GM10266 (cell line): ENCODE results near the gene ANTKMT.

ENCODE experiments used
- DNase-seq: peaks from one replicate; pipeline ENCODE4 v3.0.0; 2012; ENCODE audit errors: extremely low spot score
- TF ChIP-seq, protein P1 (sequence below): IDR thresholded peaks from 2 replicates; pipeline ENCODE4 v1.5.1; 2012; ENCODE audit warnings: mild to moderate bottlenecking, low read depth; ENCODE audit not compliant: control insufficient read depth, insufficient read depth; ENCODE audit errors: missing control alignments

The ANTKMT gene

DNA sequence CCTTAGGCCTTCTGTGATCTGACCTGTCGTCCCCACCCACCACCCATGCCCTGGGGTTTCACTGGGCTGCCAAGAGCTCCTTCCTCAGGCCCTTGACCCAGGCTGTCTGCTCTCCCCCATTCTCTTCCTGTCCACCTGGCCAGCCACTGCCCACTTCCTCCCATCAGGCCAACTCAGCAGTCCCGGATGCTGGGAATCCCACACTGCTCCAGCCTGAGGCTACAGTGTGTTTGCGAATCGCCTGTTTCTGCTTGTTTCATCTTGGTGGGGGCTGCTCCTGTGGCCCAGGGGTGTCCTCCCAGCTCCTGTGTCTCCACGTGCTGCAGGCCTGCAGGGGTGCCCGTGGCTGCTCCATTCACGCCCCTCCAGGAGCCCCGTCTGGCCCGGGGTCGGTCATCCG, 6.9 kb upstream of the ANTKMT start:
- TF ChIP-seq, protein P1, sequence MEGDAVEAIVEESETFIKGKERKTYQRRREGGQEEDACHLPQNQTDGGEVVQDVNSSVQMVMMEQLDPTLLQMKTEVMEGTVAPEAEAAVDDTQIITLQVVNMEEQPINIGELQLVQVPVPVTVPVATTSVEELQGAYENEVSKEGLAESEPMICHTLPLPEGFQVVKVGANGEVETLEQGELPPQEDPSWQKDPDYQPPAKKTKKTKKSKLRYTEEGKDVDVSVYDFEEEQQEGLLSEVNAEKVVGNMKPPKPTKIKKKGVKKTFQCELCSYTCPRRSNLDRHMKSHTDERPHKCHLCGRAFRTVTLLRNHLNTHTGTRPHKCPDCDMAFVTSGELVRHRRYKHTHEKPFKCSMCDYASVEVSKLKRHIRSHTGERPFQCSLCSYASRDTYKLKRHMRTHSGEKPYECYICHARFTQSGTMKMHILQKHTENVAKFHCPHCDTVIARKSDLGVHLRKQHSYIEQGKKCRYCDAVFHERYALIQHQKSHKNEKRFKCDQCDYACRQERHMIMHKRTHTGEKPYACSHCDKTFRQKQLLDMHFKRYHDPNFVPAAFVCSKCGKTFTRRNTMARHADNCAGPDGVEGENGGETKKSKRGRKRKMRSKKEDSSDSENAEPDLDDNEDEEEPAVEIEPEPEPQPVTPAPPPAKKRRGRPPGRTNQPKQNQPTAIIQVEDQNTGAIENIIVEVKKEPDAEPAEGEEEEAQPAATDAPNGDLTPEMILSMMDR = no peak
- no peak for DNase-seq

- TF ChIP-seq, protein P1 = no peak
- DNase-seq = peak; percentile 98
These were observed 6.1 kb upstream of the ANTKMT start, which contains the start of gene METRN for GRCh38 chr16:714558-715476. Gene METRN, plus strand, starts transcription at chr16:715118. Its CDS starts 172 bp downstream, at chr16:715290.

GRCh38 chr16:715477-716199, 5.3 kb upstream of the ANTKMT start:
- TF ChIP-seq, protein P1 = no peak
- DNase-seq = peak; percentile 72

DNA sequence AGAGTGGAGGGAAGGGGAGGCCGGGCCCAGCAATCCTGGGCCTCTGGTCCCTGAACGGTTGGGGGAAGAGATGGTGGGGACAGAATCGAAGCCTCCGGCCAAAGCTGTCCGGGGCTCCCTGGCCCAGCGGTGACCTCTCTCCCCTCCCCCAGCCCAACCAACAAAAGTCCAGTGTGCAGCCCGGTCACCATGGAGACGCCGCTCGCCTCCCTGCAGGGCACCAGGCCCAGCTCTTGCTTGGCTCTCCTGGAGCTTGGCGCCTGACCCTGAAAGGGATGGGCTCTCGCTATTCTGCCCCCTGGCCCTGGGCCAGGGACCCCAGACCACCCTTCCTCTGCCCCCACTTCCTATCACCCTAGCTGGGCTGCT, 4.8 kb upstream of the ANTKMT start:
- TF ChIP-seq, protein P1 = no peak
- DNase-seq = no peak

DNA sequence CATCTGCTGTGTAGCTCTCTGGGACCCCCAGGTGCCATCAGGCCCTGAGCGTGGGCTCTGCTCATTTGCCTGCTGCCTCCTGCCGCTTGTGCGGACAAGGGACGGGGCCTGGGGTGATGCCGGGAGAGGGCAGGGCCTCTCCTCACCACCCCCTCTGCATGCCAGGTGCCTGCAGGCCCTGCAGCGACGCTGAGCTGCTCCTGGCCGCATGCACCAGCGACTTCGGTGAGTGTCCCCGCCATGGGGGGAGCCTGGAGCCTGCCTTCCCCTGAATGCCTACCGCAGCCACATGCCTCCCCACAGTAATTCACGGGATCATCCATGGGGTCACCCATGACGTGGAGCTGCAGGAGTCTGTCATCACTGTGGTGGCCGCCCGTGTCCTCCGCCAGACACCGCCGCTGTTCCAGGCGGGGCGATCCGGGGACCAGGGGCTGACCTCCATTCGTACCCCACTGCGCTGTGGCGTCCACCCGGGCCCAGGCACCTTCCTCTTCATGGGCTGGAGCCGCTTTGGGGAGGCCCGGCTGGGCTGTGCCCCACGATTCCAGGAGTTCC, 4.1 kb upstream of the ANTKMT start:
- TF ChIP-seq, protein P1 = no peak
- DNase-seq = no peak

GRCh38 chr16:717450-718245, 3.3 kb upstream of the ANTKMT start:
- TF ChIP-seq, protein P1 = no peak

More at GRCh38 chr16:717450-718245, 3.3 kb upstream of the ANTKMT start:
- DNase-seq = no peak
